ENCODE results near the gene DYSF.

The DYSF gene

GRCh38 chr2:71605173-71605641 is 151.8 kb downstream of the DYSF start:
- no peak for DNase-seq

DNA sequence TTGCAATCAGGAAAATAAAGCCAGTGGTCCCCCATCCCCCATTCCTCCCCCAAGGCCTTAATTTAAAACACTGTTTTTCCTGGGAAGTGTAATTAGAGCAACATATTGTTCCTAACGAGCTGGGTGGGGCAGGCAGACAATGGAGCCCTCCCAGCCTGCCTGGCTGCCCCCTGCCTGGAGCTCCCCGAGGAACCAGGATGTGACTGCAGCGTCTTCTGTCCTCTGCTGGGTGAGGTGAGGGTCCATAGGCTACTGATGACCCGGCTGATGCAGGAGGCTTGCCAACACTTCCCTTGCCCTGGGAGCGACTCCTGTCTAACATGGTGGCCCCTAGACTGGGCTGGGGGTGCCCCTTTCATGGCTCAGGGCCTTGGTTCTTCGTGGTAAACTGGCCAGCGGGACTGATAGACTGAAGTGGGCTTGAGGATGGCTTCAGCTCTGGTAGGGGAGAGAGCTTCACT is 152.4 kb downstream of the DYSF start:
- no peak for DNase-seq

DNA sequence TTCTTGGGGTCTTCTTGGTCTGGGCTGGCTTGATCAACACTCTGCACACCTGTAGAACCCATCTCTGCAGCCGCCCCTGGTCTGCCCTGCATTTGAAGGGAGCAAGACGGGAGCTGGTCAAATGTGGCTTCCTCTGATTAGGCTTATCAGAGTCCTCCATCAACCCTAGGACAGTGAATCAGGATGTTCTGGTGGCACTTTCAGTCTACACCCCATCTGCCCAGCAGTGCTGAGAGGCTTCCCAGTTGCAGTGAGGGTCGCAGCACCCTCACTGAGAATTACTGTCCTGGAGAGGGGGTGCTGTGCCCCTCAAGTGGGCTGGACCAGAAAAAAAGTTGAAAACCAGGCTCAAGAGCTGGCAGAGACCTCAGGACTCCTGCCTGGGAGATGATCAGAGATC is 152.9 kb downstream of the DYSF start:
- no peak for DNase-seq

DNA sequence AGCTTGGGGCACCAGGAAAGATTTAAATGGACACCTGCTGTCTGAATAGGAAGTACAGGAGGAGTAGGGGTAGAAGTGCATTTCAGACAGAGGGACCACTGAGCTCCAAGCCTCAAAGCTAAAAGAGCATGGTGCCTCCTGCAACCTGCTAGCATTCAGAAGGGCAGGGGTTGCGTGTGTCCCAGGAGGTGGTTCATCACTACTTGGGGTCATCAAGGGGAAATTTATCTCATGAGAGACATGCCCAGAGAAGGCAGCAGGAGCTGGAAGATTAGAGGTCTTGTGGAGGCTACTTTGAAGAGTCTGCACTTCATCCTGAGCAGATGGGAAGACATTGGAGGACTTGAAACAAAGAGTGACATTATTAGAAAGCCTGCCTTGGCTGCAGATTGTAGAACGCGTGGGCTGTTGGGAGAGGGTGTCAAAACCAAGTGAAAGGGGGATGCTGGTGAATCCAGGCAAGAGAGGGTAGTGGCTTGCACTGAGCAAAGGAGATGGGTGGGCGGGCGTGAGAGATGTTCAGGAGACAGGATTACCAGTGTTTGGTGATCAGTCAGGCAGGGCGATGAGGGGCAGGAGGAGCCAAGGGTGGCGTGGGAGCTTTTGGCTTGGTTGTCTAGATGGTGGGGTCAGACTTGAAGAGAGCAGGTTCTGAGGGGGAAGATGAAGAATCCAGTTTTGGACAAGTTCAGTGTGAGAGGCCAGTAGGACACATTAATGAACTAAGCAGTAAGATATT is 154.0 kb downstream of the DYSF start:
- no peak for DNase-seq

DNA sequence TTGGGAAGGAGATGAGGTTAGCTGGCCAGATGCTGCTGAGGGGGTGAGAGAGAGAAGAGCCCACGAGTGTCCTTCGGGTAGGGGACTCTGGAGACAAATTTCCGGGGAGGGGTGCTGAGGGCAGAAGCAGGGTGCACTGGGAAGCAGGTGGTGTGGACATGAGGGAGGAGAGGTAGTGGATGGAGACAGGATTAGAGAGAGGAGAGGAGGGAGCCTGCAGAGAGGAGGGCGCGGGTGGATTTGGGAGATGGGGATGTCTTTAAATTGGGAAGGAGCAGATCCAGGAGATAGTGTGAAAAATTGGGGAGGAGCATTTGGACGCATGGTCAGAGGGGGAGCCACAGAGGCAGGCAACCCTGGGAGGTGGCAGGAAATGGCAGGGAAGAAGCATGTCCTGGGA is 154.7 kb downstream of the DYSF start:
- DNase-seq = no peak

- no peak for DNase-seq
These were observed 155.1 kb downstream of the DYSF start for GRCh38 chr2:71608441-71608840.

GRCh38 chr2:71609029-71609428 is 155.7 kb downstream of the DYSF start:
- no peak for DNase-seq

DNA sequence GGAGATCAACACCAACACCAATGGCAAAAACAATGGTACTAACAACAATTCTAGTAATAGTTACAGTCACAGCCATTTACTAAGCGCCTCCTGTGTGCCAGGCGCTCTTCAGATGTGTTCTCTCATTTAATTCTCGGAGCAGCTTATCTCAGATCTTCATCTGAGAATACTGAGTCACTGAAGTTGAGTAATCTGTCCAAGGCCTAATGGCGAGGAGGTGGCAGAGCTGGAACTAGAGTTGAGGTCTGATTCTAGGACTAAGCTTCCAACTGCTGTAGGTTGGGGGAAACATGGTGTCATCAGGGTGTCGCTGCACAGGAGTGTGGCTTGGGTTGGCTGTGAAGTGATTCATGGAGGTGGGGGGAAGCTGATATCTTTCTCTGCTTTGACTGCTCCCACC is 156.1 kb downstream of the DYSF start:
- no peak for DNase-seq

- no peak for DNase-seq
These were observed 156.6 kb downstream of the DYSF start for GRCh38 chr2:71609958-71610357.

GRCh38 chr2:71610671-71611070 is 157.3 kb downstream of the DYSF start:
- DNase-seq = no peak

DNA sequence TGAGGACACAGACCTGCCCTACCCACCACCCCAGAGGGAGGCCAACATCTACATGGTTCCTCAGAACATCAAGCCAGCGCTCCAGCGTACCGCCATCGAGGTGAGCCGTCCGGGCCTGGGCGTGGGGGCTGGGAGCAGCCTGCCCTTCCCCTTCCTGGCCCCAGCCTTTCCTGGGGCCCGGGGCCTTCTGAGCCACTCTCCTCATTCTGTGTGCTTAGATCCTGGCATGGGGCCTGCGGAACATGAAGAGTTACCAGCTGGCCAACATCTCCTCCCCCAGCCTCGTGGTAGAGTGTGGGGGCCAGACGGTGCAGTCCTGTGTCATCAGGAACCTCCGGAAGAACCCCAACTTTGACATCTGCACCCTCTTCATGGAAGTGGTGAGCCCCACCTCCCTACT is 157.9 kb downstream of the DYSF start:
- no peak for DNase-seq

DNA sequence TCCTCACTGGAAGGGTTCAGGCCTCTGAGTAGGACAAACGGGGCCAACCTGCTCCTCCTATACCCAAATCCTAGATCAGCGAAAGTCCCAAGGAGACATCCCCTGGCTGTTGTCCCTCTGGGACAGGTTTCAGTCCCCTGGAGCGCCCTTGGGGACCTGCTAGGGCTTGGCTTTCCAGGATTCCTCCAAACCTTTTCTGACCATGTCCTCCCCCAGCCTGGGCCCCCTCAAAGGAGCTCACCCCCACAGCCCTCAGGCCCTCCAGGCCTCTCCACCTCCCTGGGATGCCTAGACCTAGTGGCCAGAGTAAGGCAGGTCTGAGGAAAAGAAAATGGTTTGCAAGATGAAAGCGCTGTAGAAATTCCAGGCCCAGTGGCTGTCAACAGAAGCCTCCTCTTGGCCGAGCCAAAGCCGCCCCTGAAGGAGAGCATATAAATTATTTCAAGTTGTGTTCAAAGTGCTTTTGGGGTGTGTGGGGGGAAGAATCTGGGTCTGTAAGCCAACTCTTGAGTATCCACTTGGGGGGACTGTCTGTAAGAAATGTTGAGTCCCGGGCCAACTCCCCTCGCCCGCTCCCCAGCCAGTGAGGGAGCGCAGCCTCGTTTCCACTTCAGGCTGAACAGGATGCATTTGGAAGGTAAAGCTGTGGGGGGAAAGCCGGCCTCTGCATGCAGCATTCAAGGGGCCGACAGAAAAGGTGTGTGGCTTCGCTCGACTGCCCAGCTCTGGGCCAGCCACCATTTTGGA is 158.6 kb downstream of the DYSF start:
- no peak for DNase-seq

DNA sequence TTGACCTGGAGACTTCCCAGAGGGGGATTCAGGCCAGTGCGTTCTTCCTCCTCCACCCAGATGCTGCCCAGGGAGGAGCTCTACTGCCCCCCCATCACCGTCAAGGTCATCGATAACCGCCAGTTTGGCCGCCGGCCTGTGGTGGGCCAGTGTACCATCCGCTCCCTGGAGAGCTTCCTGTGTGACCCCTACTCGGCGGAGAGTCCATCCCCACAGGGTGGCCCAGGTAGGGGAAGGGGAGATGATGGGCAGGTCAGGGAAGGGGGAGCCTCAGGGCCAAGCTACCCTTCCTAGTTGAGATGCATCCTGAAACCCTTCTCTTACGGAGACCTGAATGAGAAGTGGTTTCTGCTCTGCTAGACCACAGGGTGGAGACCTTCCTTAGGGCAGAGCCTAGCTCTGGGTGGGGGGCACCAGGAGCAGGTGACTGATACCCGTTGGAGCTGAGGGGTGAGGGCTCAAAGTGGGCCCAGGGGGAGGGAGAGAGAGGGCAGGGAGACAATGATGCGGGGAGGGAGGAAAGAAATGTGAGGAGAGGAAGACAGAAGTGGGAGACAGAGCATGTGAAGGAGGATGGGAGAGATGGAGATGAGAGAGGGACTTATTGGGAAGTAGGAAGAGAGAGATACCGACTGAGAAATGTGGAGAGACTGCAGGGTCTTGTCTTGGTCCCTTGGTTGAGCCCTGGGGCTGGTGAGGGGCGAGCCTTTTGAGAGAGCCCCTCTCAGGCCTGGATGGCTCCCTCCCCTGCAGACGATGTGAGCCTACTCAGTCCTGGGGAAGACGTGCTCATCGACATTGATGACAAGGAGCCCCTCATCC is 159.4 kb downstream of the DYSF start:
- no peak for DNase-seq

DNA sequence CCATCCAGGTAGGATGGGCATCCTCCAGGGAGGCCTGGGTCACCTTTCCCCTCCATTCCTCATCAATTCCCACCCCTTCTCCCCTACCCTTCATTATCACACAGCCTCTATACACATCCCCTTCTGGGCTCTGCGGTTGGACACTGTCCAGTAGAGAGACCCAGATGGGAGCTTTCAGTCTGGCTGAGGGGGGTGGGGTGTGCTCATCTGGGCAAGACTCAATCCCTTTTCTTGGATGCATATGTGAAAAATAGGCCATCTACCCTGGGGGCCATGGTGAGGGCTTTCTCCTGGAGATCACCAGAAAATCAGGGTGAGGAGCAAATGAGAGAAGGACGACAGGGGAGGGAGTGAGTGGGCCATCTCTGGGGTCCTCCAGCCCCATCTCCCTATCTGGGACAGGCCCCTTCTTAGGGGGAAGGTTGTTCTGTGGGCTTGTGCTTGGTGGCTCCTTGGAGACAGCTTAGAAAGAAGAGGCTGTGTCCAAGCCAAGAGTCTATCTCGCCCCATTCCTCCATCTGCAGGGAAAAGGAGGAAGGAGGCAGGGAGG is 160.1 kb downstream of the DYSF start:
- no peak for DNase-seq

DNA sequence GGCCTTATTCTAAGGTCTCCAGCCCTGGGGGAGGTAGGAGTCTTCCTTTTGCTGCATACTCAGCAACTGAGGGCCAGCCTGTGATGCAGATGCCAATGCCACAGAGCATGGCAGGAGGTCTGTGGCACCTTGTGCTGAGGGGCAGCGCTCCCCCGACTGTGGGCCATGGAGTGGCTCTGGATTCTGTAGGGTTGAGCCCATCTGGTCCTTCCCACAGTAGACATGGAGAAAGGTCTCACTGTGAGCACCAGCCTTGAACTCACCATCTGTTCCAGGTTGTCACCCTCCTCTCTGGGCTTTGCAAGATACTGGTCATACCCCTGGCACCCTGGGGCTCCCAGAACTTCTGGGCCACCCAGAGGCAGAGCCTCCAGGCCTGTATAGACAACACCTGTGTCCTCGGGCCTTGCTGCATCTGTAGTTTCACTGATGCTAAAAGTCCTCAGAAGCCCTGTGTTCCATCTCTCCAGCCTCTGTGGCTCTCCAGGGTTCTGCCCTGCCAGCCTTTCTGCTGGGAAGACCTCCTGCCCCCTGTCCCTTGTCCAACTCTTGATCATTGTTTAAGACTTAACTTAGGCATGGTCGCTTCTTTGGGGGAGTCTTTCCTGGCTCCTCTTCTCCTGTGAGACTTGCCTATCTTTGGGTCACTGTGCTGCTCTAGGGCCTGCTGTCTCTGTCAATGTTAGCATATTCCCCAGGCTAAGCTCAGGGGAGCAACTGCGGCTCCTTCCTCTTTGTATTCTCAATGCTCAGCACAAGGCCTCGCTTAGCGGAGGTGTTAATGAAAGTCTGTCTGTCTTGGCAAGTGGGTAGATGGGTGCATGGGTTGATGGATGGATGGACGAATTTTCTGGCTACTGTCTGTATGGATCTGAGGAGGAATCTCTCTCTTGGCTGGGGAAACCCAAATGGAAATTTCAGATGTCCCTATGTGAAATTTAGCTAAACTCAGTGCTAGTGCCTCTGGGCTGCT is 160.9 kb downstream of the DYSF start:
- DNase-seq = no peak

GRCh38 chr2:71614976-71615766 is 161.8 kb downstream of the DYSF start:
- DNase-seq = no peak

DNA sequence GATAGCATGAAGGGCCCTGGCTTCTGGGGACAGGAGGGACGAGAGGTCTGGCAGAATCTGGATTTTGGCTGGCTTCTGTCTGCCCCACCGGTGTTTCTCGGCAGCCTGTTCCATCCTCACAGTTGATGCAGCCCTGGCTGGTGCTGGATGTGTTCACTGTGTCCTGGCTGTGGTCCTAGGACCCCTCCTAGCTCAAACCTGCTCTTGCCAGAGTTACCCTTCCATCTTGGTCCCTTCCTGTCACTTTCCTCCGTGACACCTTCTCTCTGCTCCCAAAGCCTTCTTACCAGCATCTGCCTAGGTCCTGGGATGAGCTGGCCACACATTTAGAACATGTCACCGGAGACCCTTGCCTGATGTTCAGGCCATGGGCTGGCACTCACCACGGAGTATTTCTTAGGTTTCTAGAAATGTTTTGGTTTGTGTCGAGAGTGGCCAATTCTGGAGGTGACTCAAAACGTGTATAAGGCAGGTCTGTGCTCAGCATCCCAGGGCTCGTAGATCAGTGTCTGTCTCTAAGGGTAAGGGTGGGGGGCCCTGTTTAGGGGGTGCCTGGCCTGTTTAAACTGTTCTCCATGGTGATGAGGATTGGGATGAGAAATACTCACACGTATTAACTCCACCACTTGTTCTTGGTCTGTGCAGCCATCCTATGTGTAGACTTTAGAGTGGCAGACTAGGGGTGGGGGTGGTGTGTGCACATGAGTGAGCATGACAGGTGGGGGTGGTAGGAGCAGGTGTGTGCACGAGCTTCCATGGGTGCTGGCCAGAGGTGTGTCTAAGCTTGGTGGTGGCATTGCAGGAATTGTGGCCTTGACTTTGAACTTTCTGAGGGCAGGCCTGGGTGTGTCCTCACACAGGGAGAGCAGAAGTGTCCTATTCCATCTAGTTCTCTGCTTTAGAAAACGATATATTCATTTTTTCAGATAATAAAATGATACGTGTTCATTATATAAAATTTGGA is 162.7 kb downstream of the DYSF start:
- DNase-seq = no peak

- DNase-seq = no peak
These were observed 163.9 kb downstream of the DYSF start for GRCh38 chr2:71617266-71617665.

DNA sequence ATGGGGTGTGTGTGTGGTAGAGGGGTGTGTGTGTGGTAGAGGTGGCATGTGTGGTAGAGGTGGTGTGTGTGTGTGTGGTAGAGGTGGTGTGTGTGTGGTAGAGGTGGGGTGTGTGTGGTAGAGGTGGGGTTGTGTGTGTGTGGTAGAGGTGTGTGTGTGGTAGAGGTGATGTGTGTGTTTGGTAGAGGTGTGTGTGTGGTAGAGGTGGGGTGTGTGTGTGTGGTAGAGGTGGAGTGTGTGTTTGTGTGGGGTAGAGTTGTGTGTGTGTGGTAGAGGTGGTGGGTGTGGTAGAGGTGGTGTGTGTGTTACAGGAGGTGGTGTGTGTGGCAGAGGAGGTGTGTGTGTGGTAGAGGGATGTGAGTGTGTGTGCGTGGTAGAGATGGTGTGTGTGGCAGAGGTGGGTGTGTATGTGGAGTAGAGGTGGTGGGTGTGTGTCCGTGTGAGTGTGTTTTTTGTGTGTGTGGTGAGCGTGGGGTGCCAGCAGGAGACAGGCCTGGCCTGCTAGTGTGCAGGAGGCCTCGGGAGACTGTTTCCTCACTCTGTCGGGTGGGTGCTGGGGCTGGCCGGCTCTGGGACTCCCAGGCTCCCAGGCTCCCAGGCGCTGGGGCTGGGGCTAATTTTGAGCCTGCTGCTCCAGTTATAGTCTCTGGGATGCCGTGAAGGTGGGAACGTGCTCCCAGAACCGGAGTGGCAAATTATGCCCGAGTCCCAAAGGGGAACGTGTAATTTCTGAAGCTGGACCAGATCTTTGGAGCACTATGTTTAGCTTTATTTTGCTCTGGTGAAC is 165.2 kb downstream of the DYSF start:
- no peak for DNase-seq

Measured in stimulated activated CD4-positive, alpha-beta T cell treated with anti-CD3 and anti-CD28 coated beads, Interleukin-2, amount 100 ng/mL, for 48 hours (primary cell).